CD4-positive, alpha-beta T cell treated with Interleukin-4 for 4 hours (primary cell): ENCODE data around the gene PEX5L.

Experiments used
- DNase-seq: peaks from one replicate; pipeline ENCODE4 v3.0.0-alpha.2; 2020

The PEX5L gene

GRCh38 chr3:180004542-180004941 is 32.2 kb downstream of the PEX5L start:
- no peak for DNase-seq

GRCh38 chr3:180002006-180002405 is 34.7 kb downstream of the PEX5L start:
- DNase-seq: no peak

- DNase-seq: no peak
These were observed 36.2 kb downstream of the PEX5L start for GRCh38 chr3:180000500-180000899.

GRCh38 chr3:179995406-179995805 is 41.3 kb downstream of the PEX5L start:
- DNase-seq: no peak

GRCh38 chr3:179991883-179992282 is 44.9 kb downstream of the PEX5L start:
- DNase-seq: no peak

GRCh38 chr3:179991104-179991503 is 45.6 kb downstream of the PEX5L start:
- DNase-seq: no peak

GRCh38 chr3:179981646-179982045 is 55.1 kb downstream of the PEX5L start:
- no peak for DNase-seq

- DNase-seq: no peak
These were observed 59.4 kb downstream of the PEX5L start for GRCh38 chr3:179977356-179977755.

GRCh38 chr3:179973931-179974361 is 62.8 kb downstream of the PEX5L start:
- no peak for DNase-seq

- no peak for DNase-seq
These were observed 63.8 kb downstream of the PEX5L start for GRCh38 chr3:179972881-179973423.

GRCh38 chr3:179971280-179971679 is 65.5 kb downstream of the PEX5L start:
- no peak for DNase-seq

- no peak for DNase-seq
These were observed 66.0 kb downstream of the PEX5L start for GRCh38 chr3:179970746-179971145.

- no peak for DNase-seq
These were observed 67.2 kb downstream of the PEX5L start for GRCh38 chr3:179969525-179969924.

- no peak for DNase-seq
These were observed 69.1 kb downstream of the PEX5L start for GRCh38 chr3:179967622-179968021.

- no peak for DNase-seq
These were observed 71.8 kb downstream of the PEX5L start for GRCh38 chr3:179964890-179965289.

- no peak for DNase-seq
These were observed 73.9 kb downstream of the PEX5L start for GRCh38 chr3:179962629-179963387.

- DNase-seq: no peak
These were observed 75.0 kb downstream of the PEX5L start for GRCh38 chr3:179961703-179962078.

GRCh38 chr3:179961071-179961702 is 75.5 kb downstream of the PEX5L start:
- DNase-seq: no peak

- no peak for DNase-seq
These were observed 78.0 kb downstream of the PEX5L start for GRCh38 chr3:179958759-179959158.

GRCh38 chr3:179958143-179958542 is 78.6 kb downstream of the PEX5L start:
- no peak for DNase-seq

GRCh38 chr3:179957264-179957845 is 79.4 kb downstream of the PEX5L start:
- no peak for DNase-seq

GRCh38 chr3:179956416-179956830 is 80.3 kb downstream of the PEX5L start:
- DNase-seq: peak; percentile 1

GRCh38 chr3:179955809-179956208 is 80.9 kb downstream of the PEX5L start:
- no peak for DNase-seq

- no peak for DNase-seq
These were observed 81.5 kb downstream of the PEX5L start for GRCh38 chr3:179955286-179955685.
